Measurements from ENCODE around the gene FAM8A1.

The FAM8A1 gene

GRCh38 chr6:17606606-17607005, 6.5 kb downstream of the FAM8A1 start:
- DNase-seq = no peak

- DNase-seq = no peak
Measured at GRCh38 chr6:17610835-17611234, 10.7 kb downstream of the FAM8A1 start.

- DNase-seq = no peak
Measured at GRCh38 chr6:17612048-17612447, 11.9 kb downstream of the FAM8A1 start.

- no peak for DNase-seq
Measured at GRCh38 chr6:17615794-17616193, 15.7 kb downstream of the FAM8A1 start.

GRCh38 chr6:17621003-17621402, 20.9 kb downstream of the FAM8A1 start:
- DNase-seq = no peak

- no peak for DNase-seq
Measured at GRCh38 chr6:17622144-17622543, 22.0 kb downstream of the FAM8A1 start.

- no peak for DNase-seq
Measured at GRCh38 chr6:17624396-17624795, 24.3 kb downstream of the FAM8A1 start.

- no peak for DNase-seq
Measured at GRCh38 chr6:17628873-17629272, 28.8 kb downstream of the FAM8A1 start.

- DNase-seq = no peak
Measured at GRCh38 chr6:17629824-17630510, 29.9 kb downstream of the FAM8A1 start.

GRCh38 chr6:17630511-17631073, 30.5 kb downstream of the FAM8A1 start:
- DNase-seq = no peak

- DNase-seq = no peak
Measured at GRCh38 chr6:17632934-17633333, 32.8 kb downstream of the FAM8A1 start.

- DNase-seq = peak in 1 of 2 donors; percentile 36
Measured at GRCh38 chr6:17633465-17634188, 33.5 kb downstream of the FAM8A1 start.

GRCh38 chr6:17635568-17635967, 35.5 kb downstream of the FAM8A1 start:
- DNase-seq = no peak

GRCh38 chr6:17638212-17638715, 38.2 kb downstream of the FAM8A1 start:
- no peak for DNase-seq

GRCh38 chr6:17640477-17640917, 40.4 kb downstream of the FAM8A1 start:
- DNase-seq = no peak

GRCh38 chr6:17648745-17649144, 48.6 kb downstream of the FAM8A1 start:
- DNase-seq = no peak

- DNase-seq = no peak
Measured at GRCh38 chr6:17650656-17651309, 50.7 kb downstream of the FAM8A1 start.

- DNase-seq = no peak
Measured at GRCh38 chr6:17653198-17653882, 53.2 kb downstream of the FAM8A1 start.

GRCh38 chr6:17656092-17656491, 56.0 kb downstream of the FAM8A1 start:
- DNase-seq = no peak

- DNase-seq = no peak
Measured at GRCh38 chr6:17656644-17657043, 56.5 kb downstream of the FAM8A1 start.

Data from CD4-positive, alpha-beta T cell treated with Interleukin-1 beta for 1 hour (primary cell).